Middle frontal gyrus (tissue), 1 donor: ENCODE data around the gene ZNRF3.
"Not testable (repeated sequence)": the region's sequence is repeated elsewhere in the genome, so short reads cannot be mapped to it uniquely, and the experiment has no call there.

ENCODE experiments used
- DNase-seq: peaks from one replicate; pipeline ENCODE4 v3.0.0-alpha.2; 2015; ENCODE audit warnings: low spot score; ENCODE audit errors: extremely low spot score

ZNRF3 gene

GRCh38 chr22:29083576-29083932, 200.2 kb downstream of the ZNRF3 start:
- not testable (repeated sequence) for DNase-seq

- DNase-seq: no peak
These were observed 200.7 kb downstream of the ZNRF3 start for GRCh38 chr22:29083933-29084591.

GRCh38 chr22:29087012-29087411, 203.6 kb downstream of the ZNRF3 start:
- no peak for DNase-seq

GRCh38 chr22:29088809-29089208, 205.4 kb downstream of the ZNRF3 start:
- DNase-seq: no peak

GRCh38 chr22:29089507-29089906, 206.1 kb downstream of the ZNRF3 start:
- DNase-seq: no peak

DNA sequence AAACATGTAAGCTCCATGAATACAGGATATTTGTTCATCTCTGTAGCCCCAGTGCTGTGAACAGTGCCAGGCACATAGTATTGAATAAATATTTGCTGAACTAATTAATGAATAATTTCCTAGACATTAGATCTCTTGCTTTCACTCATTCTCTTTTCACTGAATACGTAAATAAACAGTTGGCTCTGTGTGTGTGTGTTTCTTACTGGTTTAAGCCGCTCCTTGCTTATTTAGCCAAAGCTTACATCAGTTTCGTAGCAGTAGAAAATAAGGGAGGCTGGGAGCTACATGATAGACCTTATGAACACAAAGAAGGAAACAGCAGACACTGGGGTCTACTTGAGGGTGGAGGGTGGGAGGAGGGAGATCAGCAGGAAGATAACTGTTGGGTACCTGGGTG, 206.7 kb downstream of the ZNRF3 start:
- no peak for DNase-seq

DNA sequence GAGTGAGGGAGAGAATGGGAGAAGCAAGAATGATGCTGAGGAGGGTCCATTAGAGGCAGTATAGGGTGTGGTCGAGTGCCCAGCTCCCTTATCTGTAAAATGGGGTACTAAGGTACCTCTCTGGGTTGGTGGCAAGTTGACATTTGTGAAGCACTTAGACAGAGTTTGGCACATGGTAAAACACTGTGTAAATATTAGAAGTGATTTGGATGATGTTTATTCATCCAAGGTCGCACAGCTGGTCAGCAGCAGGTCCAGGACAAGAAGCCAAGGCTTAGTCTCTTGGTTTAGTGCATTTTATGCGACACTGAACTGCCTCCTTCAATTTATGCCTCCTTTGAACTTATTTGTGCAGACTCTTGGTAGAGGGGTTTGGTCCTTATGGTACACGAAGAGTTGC, 208.9 kb downstream of the ZNRF3 start:
- DNase-seq: no peak

DNA sequence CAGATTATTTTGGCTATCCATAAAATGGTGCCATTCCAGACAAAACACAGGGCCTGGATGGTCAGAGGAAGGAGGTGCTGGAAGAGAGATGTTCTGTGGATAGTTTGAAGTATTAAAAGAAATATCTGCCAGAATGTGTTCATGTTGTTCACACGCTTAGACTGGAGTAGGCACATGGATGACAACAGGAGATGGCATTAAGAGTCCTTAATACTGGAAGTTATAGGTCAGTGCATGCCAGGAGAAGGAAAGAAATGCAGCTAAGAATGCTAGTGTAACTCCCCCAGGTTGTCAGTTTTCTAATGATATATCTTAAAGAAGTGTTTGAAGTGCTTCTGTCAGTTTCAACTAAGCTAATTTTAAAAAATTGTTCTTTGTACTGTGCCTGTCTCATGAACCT, 209.7 kb downstream of the ZNRF3 start:
- no peak for DNase-seq

GRCh38 chr22:29093501-29094300, 210.3 kb downstream of the ZNRF3 start:
- DNase-seq: no peak

GRCh38 chr22:29095459-29095858, 212.1 kb downstream of the ZNRF3 start:
- no peak for DNase-seq

DNA sequence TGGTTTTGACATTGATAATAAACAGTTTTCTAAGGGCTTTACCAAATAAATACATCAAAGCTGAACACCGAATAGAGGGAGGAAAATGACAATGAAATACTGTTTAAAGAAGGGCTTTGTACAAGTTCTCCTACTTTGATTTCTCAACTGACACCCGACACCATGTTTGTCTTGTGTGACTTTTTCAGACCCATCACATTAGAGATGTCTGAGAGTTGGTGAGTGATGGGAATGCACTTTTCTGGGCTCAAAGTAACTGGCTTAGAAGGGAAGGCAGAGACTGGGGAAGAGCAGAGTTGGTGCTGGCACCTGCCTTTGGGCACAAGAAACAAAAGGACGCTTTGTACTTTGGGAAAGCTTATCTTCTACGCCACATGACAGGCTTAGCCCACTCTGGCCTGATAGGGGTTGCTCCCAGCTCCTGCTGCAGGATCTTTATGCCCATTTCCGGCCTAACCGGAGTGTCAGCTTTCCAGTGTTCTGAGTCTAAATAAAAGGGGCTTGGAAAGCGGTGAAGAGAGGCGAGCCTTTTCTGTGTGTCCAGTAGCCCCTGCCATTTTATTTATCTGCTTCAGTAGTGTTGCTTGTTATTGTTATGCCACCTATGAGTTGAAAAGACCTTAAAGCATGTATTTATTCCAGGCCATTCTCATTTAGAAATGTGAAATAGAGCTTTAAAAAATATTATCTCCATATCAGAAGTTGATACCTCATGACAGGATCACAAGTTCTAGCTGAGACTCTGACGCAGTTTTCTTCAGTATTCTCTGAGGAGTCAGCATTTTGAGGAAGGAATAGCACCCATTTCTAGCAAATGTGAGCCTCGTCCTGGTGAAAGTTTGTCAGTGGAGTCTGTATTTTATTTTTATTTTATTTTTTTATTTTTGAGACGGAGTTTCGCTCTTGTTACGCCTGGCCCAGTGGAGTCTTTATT, 213.6 kb downstream of the ZNRF3 start:
- no peak for DNase-seq

- no peak for DNase-seq
These were observed 214.9 kb downstream of the ZNRF3 start for GRCh38 chr22:29098296-29098695.

- DNase-seq: no peak
These were observed 218.9 kb downstream of the ZNRF3 start for GRCh38 chr22:29102300-29102699.

DNA sequence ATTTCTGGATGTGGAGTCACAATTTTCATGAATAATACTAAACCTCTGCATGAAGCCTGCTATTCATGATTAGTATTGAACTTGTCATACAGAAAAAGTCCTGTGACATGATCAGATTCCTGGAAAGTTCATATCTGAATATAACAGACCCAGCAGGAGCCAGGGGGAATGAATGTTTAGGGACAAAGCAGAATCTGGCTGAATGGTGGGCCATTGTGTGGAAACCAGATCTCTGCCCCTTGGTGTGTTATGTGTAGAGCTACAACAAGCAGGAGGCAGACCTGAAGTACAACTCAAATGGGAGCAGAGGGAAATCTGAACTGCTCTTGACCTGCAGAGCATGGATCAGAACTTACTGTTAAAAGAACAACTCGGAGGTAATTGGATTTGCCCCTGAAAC, 219.7 kb downstream of the ZNRF3 start:
- no peak for DNase-seq

GRCh38 chr22:29105468-29105867, 222.1 kb downstream of the ZNRF3 start:
- DNase-seq: no peak

GRCh38 chr22:29106839-29107238, 223.5 kb downstream of the ZNRF3 start:
- DNase-seq: no peak
